CD4-positive, alpha-beta T cell treated with Interferon gamma for 1 hour (primary cell): Measurements from ENCODE around the gene SYNPO.

ENCODE experiments used
- DNase-seq: peaks from one replicate; pipeline ENCODE4 v3.0.0-alpha.2; 2020

Gene SYNPO

GRCh38 chr5:150640311-150641005, at the start of gene SYNPO:
Gene SYNPO (plus strand): TSS chr5:150640660. CDS start chr5:150648276, 7,616 bp downstream.
- DNase-seq: no peak

GRCh38 chr5:150590979-150591695, 49.3 kb upstream of the SYNPO start:
- no peak for DNase-seq

GRCh38 chr5:150593593-150593992, 46.9 kb upstream of the SYNPO start:
- DNase-seq: no peak

GRCh38 chr5:150593996-150594395, 46.5 kb upstream of the SYNPO start:
- DNase-seq: no peak

- no peak for DNase-seq
Observed at GRCh38 chr5:150595466-150596031, 44.9 kb upstream of the SYNPO start.

GRCh38 chr5:150596313-150596712, 44.1 kb upstream of the SYNPO start:
- no peak for DNase-seq

- DNase-seq: no peak
Observed at GRCh38 chr5:150596826-150597225, 43.6 kb upstream of the SYNPO start.

GRCh38 chr5:150598006-150598405, 42.5 kb upstream of the SYNPO start:
- no peak for DNase-seq

GRCh38 chr5:150598821-150599273, 41.6 kb upstream of the SYNPO start:
- no peak for DNase-seq

GRCh38 chr5:150599281-150599680, 41.2 kb upstream of the SYNPO start:
- no peak for DNase-seq

GRCh38 chr5:150599917-150600511, 40.4 kb upstream of the SYNPO start:
- no peak for DNase-seq

- DNase-seq: no peak
Observed at GRCh38 chr5:150600616-150601490, 39.6 kb upstream of the SYNPO start.

GRCh38 chr5:150601491-150602345, 38.7 kb upstream of the SYNPO start:
- no peak for DNase-seq

GRCh38 chr5:150603052-150603451, 37.4 kb upstream of the SYNPO start:
- DNase-seq: no peak

GRCh38 chr5:150603491-150603890, 37.0 kb upstream of the SYNPO start:
- DNase-seq: no peak

- DNase-seq: no peak
Observed at GRCh38 chr5:150604010-150604409, 36.5 kb upstream of the SYNPO start.

GRCh38 chr5:150604894-150605440, 35.5 kb upstream of the SYNPO start:
- no peak for DNase-seq

- no peak for DNase-seq
Observed at GRCh38 chr5:150605546-150605945, 34.9 kb upstream of the SYNPO start.

- DNase-seq: no peak
Observed at GRCh38 chr5:150606476-150606875, 34.0 kb upstream of the SYNPO start.

GRCh38 chr5:150607105-150607504, 33.4 kb upstream of the SYNPO start:
- no peak for DNase-seq

GRCh38 chr5:150607991-150608390, 32.5 kb upstream of the SYNPO start:
- DNase-seq: no peak
